Measurements from ENCODE around the gene TEX2. TPM values are rescaled to one million over a fixed set of nuclear protein-coding genes. Genes with fewer than 3 reads are reported as not detected.
A peak's percentile ranks its signal among the peaks of the same experiment; 100 is the strongest.

TEX2 gene
- total and polyA plus RNA-seq, 2 experiments from 2014 or later, result 7.5 to 17.7 TPM

DNA sequence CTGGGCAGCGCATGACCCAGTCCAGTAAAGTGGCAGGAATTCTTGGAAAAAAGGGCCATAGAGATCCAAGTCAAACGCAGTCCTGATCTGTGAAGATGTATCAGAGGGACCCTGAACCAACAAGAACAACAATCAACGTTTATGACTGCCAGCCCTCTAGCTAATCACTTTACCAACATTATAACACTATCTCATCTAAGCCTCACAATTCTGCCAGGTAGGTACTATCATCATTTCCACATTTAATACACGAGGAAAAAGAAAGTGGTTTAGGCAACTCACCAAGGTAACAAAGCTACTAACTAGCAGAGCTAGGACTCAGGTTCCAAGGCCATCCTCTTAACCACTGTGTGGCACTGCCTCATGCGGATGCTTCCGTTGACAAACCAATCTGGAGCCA, 28.1 kb downstream of the TEX2 start (continued):
- TF ChIP-seq, protein P1, sequence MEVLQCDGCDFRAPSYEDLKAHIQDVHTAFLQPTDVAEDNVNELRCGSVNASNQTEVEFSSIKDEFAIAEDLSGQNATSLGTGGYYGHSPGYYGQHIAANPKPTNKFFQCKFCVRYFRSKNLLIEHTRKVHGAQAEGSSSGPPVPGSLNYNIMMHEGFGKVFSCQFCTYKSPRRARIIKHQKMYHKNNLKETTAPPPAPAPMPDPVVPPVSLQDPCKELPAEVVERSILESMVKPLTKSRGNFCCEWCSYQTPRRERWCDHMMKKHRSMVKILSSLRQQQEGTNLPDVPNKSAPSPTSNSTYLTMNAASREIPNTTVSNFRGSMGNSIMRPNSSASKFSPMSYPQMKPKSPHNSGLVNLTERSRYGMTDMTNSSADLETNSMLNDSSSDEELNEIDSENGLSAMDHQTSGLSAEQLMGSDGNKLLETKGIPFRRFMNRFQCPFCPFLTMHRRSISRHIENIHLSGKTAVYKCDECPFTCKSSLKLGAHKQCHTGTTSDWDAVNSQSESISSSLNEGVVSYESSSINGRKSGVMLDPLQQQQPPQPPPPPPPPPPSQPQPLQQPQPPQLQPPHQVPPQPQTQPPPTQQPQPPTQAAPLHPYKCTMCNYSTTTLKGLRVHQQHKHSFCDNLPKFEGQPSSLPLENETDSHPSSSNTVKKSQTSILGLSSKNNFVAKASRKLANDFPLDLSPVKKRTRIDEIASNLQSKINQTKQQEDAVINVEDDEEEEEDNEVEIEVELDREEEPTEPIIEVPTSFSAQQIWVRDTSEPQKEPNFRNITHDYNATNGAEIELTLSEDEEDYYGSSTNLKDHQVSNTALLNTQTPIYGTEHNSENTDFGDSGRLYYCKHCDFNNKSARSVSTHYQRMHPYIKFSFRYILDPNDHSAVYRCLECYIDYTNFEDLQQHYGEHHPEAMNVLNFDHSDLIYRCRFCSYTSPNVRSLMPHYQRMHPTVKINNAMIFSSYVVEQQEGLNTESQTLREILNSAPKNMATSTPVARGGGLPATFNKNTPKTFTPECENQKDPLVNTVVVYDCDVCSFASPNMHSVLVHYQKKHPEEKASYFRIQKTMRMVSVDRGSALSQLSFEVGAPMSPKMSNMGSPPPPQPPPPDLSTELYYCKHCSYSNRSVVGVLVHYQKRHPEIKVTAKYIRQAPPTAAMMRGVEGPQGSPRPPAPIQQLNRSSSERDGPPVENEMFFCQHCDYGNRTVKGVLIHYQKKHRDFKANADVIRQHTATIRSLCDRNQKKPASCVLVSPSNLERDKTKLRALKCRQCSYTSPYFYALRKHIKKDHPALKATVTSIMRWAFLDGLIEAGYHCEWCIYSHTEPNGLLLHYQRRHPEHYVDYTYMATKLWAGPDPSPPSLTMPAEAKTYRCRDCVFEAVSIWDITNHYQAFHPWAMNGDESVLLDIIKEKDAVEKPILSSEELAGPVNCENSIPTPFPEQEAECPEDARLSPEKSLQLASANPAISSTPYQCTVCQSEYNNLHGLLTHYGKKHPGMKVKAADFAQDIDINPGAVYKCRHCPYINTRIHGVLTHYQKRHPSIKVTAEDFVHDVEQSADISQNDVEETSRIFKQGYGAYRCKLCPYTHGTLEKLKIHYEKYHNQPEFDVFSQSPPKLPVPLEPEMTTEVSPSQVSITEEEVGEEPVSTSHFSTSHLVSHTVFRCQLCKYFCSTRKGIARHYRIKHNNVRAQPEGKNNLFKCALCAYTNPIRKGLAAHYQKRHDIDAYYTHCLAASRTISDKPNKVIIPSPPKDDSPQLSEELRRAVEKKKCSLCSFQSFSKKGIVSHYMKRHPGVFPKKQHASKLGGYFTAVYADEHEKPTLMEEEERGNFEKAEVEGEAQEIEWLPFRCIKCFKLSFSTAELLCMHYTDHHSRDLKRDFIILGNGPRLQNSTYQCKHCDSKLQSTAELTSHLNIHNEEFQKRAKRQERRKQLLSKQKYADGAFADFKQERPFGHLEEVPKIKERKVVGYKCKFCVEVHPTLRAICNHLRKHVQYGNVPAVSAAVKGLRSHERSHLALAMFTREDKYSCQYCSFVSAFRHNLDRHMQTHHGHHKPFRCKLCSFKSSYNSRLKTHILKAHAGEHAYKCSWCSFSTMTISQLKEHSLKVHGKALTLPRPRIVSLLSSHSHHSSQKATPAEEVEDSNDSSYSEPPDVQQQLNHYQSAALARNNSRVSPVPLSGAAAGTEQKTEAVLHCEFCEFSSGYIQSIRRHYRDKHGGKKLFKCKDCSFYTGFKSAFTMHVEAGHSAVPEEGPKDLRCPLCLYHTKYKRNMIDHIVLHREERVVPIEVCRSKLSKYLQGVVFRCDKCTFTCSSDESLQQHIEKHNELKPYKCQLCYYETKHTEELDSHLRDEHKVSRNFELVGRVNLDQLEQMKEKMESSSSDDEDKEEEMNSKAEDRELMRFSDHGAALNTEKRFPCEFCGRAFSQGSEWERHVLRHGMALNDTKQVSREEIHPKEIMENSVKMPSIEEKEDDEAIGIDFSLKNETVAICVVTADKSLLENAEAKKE (CRISPR knock-in tag; IDR thresholded peaks at IDR 0.05), result no peak
- no peak for TF ChIP-seq NANOG (IDR thresholded peaks at IDR 0.05; ENCODE audit: borderline replicate concordance)
- no peak for TF ChIP-seq ZNF114 (CRISPR knock-in tag; IDR thresholded peaks at IDR 0.05)
- TF ChIP-seq CREB1 (CRISPR knock-in tag; IDR thresholded peaks at IDR 0.05; ENCODE audit: low read depth), result no peak
- no peak for TF ChIP-seq JUNB (IDR thresholded peaks at IDR 0.05; ENCODE audit: unreplicated experiment)

DNA sequence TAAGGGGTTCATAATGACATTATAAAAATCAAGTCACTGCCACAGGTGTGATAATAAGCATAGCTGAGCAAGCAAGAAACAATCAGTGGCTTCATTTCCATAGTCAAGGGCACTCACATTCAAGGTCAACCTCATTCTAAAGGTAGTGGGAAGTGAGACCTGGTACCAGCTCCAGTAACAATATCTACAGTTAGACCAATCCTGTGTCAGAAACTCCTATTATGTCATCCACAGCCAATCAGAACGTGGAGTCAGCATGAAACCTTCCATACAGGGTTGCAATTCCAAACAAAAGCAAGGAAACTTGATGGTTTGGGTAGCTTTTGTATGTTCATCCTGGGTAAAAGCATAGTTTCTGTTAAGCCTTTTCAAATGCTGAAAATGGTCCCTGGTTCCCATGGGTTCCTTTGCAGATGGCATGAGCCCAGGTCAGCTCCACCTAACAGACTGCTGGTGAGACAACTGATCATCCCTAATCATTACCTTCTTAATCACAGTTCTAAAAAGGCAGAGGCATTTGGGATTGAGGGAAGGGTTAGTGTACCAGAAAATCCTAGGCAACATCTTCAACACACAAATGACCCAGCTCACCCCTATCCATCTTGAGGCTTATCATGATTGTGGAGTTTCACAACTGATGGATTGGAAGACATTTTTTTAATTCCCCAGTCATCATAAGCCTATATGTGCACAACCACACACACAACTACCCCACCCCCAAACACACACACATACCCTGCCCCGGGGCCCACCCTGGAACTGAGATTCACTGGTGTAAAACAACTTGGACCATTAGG, 30.4 kb downstream of the TEX2 start:
- H3K4me1 ChIP-seq (ENCODE audit: insufficient read depth), result no peaks in the 10 kb centered on the region
- Mint-ChIP-seq H3K4me3 (no peak overlapping the region), H3K36me3 (ENCODE audit: low read depth) (no peaks in the 10 kb centered on the region), H3K9me3 (no peaks in the 10 kb centered on the region), H3K27ac (peak overlapping the region; percentile 40; the same call in 1 of the 2 replicates), H3K27me3 (ENCODE audit: insufficient read depth, low read depth, poor library complexity) (no peaks in the 10 kb centered on the region), H3K4me1 (peaks cover 25% of the 10 kb centered on the region)
- DNase-seq (ENCODE audit: low spot score) (peak; percentile 38), ATAC-seq (peak; percentile 68)
- no peak overlapping the region for H2AFZ ChIP-seq
- H3K4me2 ChIP-seq, result no peak overlapping the region
- no peaks in the 10 kb centered on the region for H3K36me3 ChIP-seq (ENCODE audit: insufficient read depth)
- H3F3A ChIP-seq (replicated peaks; ENCODE audit: low read depth), result no peaks in the 10 kb centered on the region
- H3K79me2 ChIP-seq (replicated peaks; ENCODE audit: insufficient read depth), result peaks cover 26% of the 10 kb centered on the region
- H3K9me2 ChIP-seq (ENCODE audit: insufficient read depth), result no peaks in the 10 kb centered on the region
- H3K27me3 ChIP-seq (ENCODE audit: insufficient read depth), result no peaks in the 10 kb centered on the region
- peaks cover 8% of the 10 kb centered on the region; the same call in 1 of the 2 replicates for H4K20me1 ChIP-seq (replicated peaks; ENCODE audit: insufficient read depth)
- H3K27ac ChIP-seq (ENCODE audit: low read depth), result no peak overlapping the region
- no peak overlapping the region for H3K4me3 ChIP-seq
- TF ChIP-seq, protein P1 (CRISPR knock-in tag; IDR thresholded peaks at IDR 0.05), result no peak
- TF ChIP-seq, protein P2, sequence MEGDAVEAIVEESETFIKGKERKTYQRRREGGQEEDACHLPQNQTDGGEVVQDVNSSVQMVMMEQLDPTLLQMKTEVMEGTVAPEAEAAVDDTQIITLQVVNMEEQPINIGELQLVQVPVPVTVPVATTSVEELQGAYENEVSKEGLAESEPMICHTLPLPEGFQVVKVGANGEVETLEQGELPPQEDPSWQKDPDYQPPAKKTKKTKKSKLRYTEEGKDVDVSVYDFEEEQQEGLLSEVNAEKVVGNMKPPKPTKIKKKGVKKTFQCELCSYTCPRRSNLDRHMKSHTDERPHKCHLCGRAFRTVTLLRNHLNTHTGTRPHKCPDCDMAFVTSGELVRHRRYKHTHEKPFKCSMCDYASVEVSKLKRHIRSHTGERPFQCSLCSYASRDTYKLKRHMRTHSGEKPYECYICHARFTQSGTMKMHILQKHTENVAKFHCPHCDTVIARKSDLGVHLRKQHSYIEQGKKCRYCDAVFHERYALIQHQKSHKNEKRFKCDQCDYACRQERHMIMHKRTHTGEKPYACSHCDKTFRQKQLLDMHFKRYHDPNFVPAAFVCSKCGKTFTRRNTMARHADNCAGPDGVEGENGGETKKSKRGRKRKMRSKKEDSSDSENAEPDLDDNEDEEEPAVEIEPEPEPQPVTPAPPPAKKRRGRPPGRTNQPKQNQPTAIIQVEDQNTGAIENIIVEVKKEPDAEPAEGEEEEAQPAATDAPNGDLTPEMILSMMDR (conservative IDR thresholded peaks at IDR 0.05; ENCODE audit: low read depth in 2 of 2), result no peak
